ENCODE data around the gene CHST9.

DNA sequence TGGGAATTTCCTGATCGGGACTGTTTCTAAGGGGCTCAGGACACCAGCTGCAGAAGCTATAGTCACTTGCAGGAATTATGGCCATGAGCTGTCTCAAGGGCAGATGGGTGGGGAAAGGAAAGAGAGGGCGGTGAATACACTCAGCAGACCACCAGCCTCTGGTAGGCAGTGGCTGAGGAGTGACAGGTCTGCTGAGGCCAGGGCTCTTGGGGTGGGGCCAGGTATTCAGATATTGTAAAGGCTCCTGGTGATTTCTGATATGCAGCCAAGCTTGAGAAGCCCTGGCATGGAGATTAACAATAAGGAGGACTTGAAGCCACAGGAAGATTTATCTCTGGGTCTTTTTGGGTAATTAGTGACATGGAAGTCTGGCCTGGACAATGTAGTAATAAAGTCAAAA lies 174.3 kb downstream of the CHST9 start:
- TF ChIP-seq, protein P1, sequence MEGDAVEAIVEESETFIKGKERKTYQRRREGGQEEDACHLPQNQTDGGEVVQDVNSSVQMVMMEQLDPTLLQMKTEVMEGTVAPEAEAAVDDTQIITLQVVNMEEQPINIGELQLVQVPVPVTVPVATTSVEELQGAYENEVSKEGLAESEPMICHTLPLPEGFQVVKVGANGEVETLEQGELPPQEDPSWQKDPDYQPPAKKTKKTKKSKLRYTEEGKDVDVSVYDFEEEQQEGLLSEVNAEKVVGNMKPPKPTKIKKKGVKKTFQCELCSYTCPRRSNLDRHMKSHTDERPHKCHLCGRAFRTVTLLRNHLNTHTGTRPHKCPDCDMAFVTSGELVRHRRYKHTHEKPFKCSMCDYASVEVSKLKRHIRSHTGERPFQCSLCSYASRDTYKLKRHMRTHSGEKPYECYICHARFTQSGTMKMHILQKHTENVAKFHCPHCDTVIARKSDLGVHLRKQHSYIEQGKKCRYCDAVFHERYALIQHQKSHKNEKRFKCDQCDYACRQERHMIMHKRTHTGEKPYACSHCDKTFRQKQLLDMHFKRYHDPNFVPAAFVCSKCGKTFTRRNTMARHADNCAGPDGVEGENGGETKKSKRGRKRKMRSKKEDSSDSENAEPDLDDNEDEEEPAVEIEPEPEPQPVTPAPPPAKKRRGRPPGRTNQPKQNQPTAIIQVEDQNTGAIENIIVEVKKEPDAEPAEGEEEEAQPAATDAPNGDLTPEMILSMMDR (IDR thresholded peaks at IDR 0.05) = no peak
- TF ChIP-seq POLR2A (IDR thresholded peaks at IDR 0.05) = no peak
